Measurements from ENCODE around the gene MTCL3.

Gene MTCL3

GRCh38 chr6:127475135-127475822, 43.9 kb downstream of the MTCL3 start:
- no peak overlapping the region for H3K27ac Mint-ChIP-seq
- peaks cover 68% of the 10 kb centered on the region for H3K36me3 Mint-ChIP-seq
- TF ChIP-seq, protein P1, sequence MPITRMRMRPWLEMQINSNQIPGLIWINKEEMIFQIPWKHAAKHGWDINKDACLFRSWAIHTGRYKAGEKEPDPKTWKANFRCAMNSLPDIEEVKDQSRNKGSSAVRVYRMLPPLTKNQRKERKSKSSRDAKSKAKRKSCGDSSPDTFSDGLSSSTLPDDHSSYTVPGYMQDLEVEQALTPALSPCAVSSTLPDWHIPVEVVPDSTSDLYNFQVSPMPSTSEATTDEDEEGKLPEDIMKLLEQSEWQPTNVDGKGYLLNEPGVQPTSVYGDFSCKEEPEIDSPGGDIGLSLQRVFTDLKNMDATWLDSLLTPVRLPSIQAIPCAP (CRISPR knock-in tag; IDR thresholded peaks at IDR 0.05), result 0 out of 2 replicates have a peak, but pooled peaks have one; percentile 30
- no peak for TF ChIP-seq ZNF263 (CRISPR knock-in tag; IDR thresholded peaks at IDR 0.05; ENCODE audit: low read depth)
- H3K4me3 Mint-ChIP-seq, result no peak overlapping the region
- ChIA-PET CTCF (interaction anchor here (2.9 kb wide), 1 partner anchor 41 kb away, joined by 18 read pairs; no protein-coding TSS in a partner anchor), POLR2A (interaction anchor here (1.1 to 1.5 kb wide), 2 partner anchors 9 to 40 kb away, joined by 3 to 4 read pairs; no protein-coding TSS in a partner anchor)
- no peaks in the 10 kb centered on the region for H3K9me3 Mint-ChIP-seq
- H3K27me3 Mint-ChIP-seq (ENCODE audit: low read depth), result no peaks in the 10 kb centered on the region
- DNase-seq (ENCODE audit: low spot score) (no peak), ATAC-seq (no peak)
- peaks cover 12% of the 10 kb centered on the region for H3K4me1 Mint-ChIP-seq

GRCh38 chr6:127471379-127472255, 47.5 kb downstream of the MTCL3 start:
- ChIA-PET CTCF (interaction anchor here (2.3 kb wide), 1 partner anchor 45 kb away, joined by 10 read pairs; no protein-coding TSS in a partner anchor), POLR2A (no interaction called here)
- ATAC-seq, result no peak
- no peak for TF ChIP-seq ZNF219 (CRISPR knock-in tag; IDR thresholded peaks at IDR 0.05; ENCODE audit: borderline replicate concordance)
- TF ChIP-seq NR1H2 (CRISPR knock-in tag; IDR thresholded peaks at IDR 0.05), result no peak
- TF ChIP-seq, protein P2, sequence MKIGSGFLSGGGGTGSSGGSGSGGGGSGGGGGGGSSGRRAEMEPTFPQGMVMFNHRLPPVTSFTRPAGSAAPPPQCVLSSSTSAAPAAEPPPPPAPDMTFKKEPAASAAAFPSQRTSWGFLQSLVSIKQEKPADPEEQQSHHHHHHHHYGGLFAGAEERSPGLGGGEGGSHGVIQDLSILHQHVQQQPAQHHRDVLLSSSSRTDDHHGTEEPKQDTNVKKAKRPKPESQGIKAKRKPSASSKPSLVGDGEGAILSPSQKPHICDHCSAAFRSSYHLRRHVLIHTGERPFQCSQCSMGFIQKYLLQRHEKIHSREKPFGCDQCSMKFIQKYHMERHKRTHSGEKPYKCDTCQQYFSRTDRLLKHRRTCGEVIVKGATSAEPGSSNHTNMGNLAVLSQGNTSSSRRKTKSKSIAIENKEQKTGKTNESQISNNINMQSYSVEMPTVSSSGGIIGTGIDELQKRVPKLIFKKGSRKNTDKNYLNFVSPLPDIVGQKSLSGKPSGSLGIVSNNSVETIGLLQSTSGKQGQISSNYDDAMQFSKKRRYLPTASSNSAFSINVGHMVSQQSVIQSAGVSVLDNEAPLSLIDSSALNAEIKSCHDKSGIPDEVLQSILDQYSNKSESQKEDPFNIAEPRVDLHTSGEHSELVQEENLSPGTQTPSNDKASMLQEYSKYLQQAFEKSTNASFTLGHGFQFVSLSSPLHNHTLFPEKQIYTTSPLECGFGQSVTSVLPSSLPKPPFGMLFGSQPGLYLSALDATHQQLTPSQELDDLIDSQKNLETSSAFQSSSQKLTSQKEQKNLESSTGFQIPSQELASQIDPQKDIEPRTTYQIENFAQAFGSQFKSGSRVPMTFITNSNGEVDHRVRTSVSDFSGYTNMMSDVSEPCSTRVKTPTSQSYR (CRISPR knock-in tag; IDR thresholded peaks at IDR 0.05), result no peak
- TF ChIP-seq FOXP1 (CRISPR knock-in tag; IDR thresholded peaks at IDR 0.05; ENCODE audit: borderline replicate concordance), result no peak
- TF ChIP-seq ARID4B (CRISPR knock-in tag; IDR thresholded peaks at IDR 0.05; ENCODE audit: borderline replicate concordance), result no peak
- TF ChIP-seq ELF4 (CRISPR knock-in tag; IDR thresholded peaks at IDR 0.05; ENCODE audit: low read depth), result no peak
- no peak for TF ChIP-seq TEAD4 (CRISPR knock-in tag; IDR thresholded peaks at IDR 0.05)
- no peak for TF ChIP-seq ZNF232 (CRISPR knock-in tag; IDR thresholded peaks at IDR 0.05)
- no peak for DNase-seq (ENCODE audit: low spot score)
- H3K4me1 Mint-ChIP-seq, result peaks cover 18% of the 10 kb centered on the region
- H3K9me3 Mint-ChIP-seq, result no peaks in the 10 kb centered on the region
- H3K27me3 Mint-ChIP-seq (ENCODE audit: low read depth), result no peaks in the 10 kb centered on the region
- H3K36me3 Mint-ChIP-seq, result peaks cover 41% of the 10 kb centered on the region
- H3K4me3 Mint-ChIP-seq, result no peak overlapping the region
- H3K27ac Mint-ChIP-seq, result peak overlapping the region; percentile 50

- no peak for ATAC-seq
- no peak for DNase-seq (ENCODE audit: low spot score)
- H3K36me3 Mint-ChIP-seq, result peaks cover 20% of the 10 kb centered on the region
- H3K27ac Mint-ChIP-seq, result no peak overlapping the region
- ChIA-PET POLR2A (interaction anchor here (1.3 kb wide), 1 partner anchor 46 kb away, joined by 4 read pairs; no protein-coding TSS in a partner anchor), CTCF (interaction anchor here (0.7 kb wide), 1 partner anchor 47 kb away, joined by 3 read pairs; no protein-coding TSS in a partner anchor)
- peaks cover 27% of the 10 kb centered on the region for H3K4me1 Mint-ChIP-seq
- H3K9me3 Mint-ChIP-seq, result no peaks in the 10 kb centered on the region
- no peak overlapping the region for H3K4me3 Mint-ChIP-seq
- no peaks in the 10 kb centered on the region for H3K27me3 Mint-ChIP-seq (ENCODE audit: low read depth)
- TF ChIP-seq, protein P3, sequence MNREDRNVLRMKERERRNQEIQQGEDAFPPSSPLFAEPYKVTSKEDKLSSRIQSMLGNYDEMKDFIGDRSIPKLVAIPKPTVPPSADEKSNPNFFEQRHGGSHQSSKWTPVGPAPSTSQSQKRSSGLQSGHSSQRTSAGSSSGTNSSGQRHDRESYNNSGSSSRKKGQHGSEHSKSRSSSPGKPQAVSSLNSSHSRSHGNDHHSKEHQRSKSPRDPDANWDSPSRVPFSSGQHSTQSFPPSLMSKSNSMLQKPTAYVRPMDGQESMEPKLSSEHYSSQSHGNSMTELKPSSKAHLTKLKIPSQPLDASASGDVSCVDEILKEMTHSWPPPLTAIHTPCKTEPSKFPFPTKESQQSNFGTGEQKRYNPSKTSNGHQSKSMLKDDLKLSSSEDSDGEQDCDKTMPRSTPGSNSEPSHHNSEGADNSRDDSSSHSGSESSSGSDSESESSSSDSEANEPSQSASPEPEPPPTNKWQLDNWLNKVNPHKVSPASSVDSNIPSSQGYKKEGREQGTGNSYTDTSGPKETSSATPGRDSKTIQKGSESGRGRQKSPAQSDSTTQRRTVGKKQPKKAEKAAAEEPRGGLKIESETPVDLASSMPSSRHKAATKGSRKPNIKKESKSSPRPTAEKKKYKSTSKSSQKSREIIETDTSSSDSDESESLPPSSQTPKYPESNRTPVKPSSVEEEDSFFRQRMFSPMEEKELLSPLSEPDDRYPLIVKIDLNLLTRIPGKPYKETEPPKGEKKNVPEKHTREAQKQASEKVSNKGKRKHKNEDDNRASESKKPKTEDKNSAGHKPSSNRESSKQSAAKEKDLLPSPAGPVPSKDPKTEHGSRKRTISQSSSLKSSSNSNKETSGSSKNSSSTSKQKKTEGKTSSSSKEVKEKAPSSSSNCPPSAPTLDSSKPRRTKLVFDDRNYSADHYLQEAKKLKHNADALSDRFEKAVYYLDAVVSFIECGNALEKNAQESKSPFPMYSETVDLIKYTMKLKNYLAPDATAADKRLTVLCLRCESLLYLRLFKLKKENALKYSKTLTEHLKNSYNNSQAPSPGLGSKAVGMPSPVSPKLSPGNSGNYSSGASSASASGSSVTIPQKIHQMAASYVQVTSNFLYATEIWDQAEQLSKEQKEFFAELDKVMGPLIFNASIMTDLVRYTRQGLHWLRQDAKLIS (CRISPR knock-in tag; IDR thresholded peaks at IDR 0.05; ENCODE audit: borderline replicate concordance), result no peak
- no peak for TF ChIP-seq FOXJ3 (CRISPR knock-in tag; IDR thresholded peaks at IDR 0.05; ENCODE audit: borderline replicate concordance)
These were observed 50.2 kb downstream of the MTCL3 start for GRCh38 chr6:127468936-127469335.
